PC-3 (cell line): ENCODE measurements around the gene IQCK. TPM values are rescaled to one million over a fixed set of nuclear protein-coding genes. Genes with fewer than 3 reads are reported as not detected.

Experiments
- ATAC-seq: fragments of 200-7000 bp; cut with Tn5 transposase; 2 replicates; pipeline ENCODE4 v1.9.1; 2020; ENCODE audit warnings: mild to moderate bottlenecking, moderate library complexity
- BruUV-seq: library from RNA; stranded (reverse); fragments of 400-500 nt; replicated peaks from 2 replicates; lab custom pipeline; 2021; lab: Mats Ljungman, UMichigan
- CTCF ChIA-PET: fragments of 300-600 bp; sonication (Branson Sonifier 250); formaldehyde crosslinking; loops from one replicate; lab custom pipeline; 2022; ENCODE audit warnings: antibody characterized with exemption; lab: Charles Lee
- POLR2A ChIA-PET: fragments of 300-600 bp; sonication (Branson Sonifier 250); formaldehyde crosslinking; loops from one replicate; lab custom pipeline; 2022; ENCODE audit warnings: antibody characterized with exemption; ENCODE audit not compliant: unreplicated experiment; lab: Charles Lee
- DNase-seq: peaks from one replicate; pipeline ENCODE4 v3.0.0-alpha.2; 2015
- H2AFZ ChIP-seq: fragments of 300-600 bp; sonication (generic); 2 replicates; pipeline ENCODE4 v1.6.0; 2016; ENCODE audit warnings: antibody characterized with exemption, low read length
- H3F3A ChIP-seq: fragments of 300-600 bp; sonication (generic); one replicate; pipeline ENCODE4 v1.6.0; 2017; ENCODE audit warnings: antibody characterized with exemption, low read length, control low read depth, mild to moderate bottlenecking; ENCODE audit not compliant: unreplicated experiment
- H3K27ac ChIP-seq: fragments of 300-600 bp; sonication (generic); 2 replicates; pipeline ENCODE4 v1.5.1; 2016; ENCODE audit warnings: mild to moderate bottlenecking, low read length
- H3K27me3 ChIP-seq: fragments of 300-600 bp; sonication (generic); 2 replicates; pipeline ENCODE4 v1.6.1; 2016; ENCODE audit warnings: low read length, mixed read lengths
- H3K36me3 ChIP-seq: fragments of 300-600 bp; sonication (generic); 2 replicates; pipeline ENCODE4 v1.6.1; 2016; ENCODE audit warnings: low read depth, mixed run types, low read length, mixed read lengths
- H3K4me1 ChIP-seq: fragments of 300-600 bp; sonication (generic); 2 replicates; pipeline ENCODE4 v1.5.1; 2016; ENCODE audit warnings: low read length; ENCODE audit not compliant: insufficient read depth
- H3K4me2 ChIP-seq: fragments of 300-600 bp; sonication (generic); 2 replicates; pipeline ENCODE4 v1.6.0; 2016; ENCODE audit warnings: low read length
- H3K4me3 ChIP-seq: fragments of 300-600 bp; sonication (generic); 2 replicates; pipeline ENCODE4 v1.5.1; 2016; ENCODE audit warnings: mild to moderate bottlenecking, low read length, mixed read lengths
- H3K79me2 ChIP-seq: fragments of 300-600 bp; sonication (generic); 2 replicates; pipeline ENCODE4 v1.6.1; 2017; ENCODE audit warnings: low read length, mixed read lengths
- H3K9ac ChIP-seq: fragments of 300-600 bp; sonication (generic); 2 replicates; pipeline ENCODE4 v1.6.0; 2016; ENCODE audit warnings: mild to moderate bottlenecking, low read length
- H3K9me2 ChIP-seq: fragments of 300-600 bp; sonication (generic); replicated peaks from 2 replicates; pipeline ENCODE4 v1.6.1; 2016; ENCODE audit warnings: mixed run types, low read length, mixed read lengths
- H3K9me3 ChIP-seq: fragments of 300-600 bp; sonication (generic); 2 replicates; pipeline ENCODE4 v1.6.1; 2016; ENCODE audit warnings: low read length, mixed read lengths
- H4K20me1 ChIP-seq: fragments of 300-600 bp; sonication (generic); 2 replicates; pipeline ENCODE4 v1.6.1; 2016; ENCODE audit warnings: low read length, mixed read lengths
- CTCF ChIP-seq: fragments of 300-600 bp; sonication (generic); conservative IDR thresholded peaks from 2 replicates; pipeline ENCODE4 v1.5.1; 2017; ENCODE audit warnings: antibody characterized with exemption, low read depth, mild to moderate bottlenecking, low read length
- EZH2 ChIP-seq: fragments of 300-600 bp; sonication (generic); IDR thresholded peaks from one replicate; pipeline ENCODE4 v1.6.1; 2017; ENCODE audit warnings: antibody characterized with exemption, mild to moderate bottlenecking, low read length; ENCODE audit not compliant: unreplicated experiment
- EZH2phosphoT487 ChIP-seq: fragments of 300-600 bp; sonication (generic); IDR thresholded peaks from 2 replicates; pipeline ENCODE4 v1.6.1; 2018; ENCODE audit warnings: mild to moderate bottlenecking, antibody characterized with exemption, low read length, borderline replicate concordance
- intact Hi-C: fragments of 100-400 bp; cut with micrococcal nuclease; formaldehyde crosslinking; loops from 2 replicates; pipeline ENCODE4 v1.9.0; 2023
- total RNA-seq: library from RNA; depleted of rRNA; stranded (reverse); fragments of >200 nt; gene quantifications from 2 replicates; pipeline ENCODE4 v1.2.3, GENCODE V29; 2014

The IQCK gene
- total RNA-seq, 1 experiment from 2014 or later = 8.9 TPM

DNA sequence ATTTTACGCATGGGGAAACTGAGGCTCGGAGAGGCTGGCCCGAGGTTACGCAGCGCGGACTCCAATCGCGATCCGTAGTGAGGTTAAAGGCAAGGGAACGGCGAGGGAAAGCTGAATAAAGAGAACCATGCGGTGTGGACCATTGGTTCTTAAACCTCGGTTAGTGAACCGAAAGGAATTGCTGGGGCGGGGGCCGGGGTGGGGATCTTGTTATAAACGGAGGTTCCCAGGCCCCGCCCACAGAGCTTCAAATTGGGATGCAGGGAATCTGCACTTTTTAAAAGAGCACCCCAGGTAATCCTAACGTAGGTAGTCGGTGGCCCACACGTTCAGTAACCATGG lies 524 bp downstream of the IQCK start:
- ChIA-PET POLR2A (no interaction called here), CTCF (no interaction called here)
- Histone ChIP-seq H3K9me3 (no peaks in the 10 kb centered on the region), H3K4me2 (peak overlapping the region; percentile 95), H3K4me1 (peaks cover 22% of the 10 kb centered on the region), H3K9me2 (no peaks in the 10 kb centered on the region), H3K36me3 (peaks cover 10% of the 10 kb centered on the region; the same call in 1 of the 2 replicates), H3K27me3 (no peaks in the 10 kb centered on the region), H2AFZ (peak overlapping the region; percentile 96), H3K79me2 (peaks cover 63% of the 10 kb centered on the region), H4K20me1 (peaks cover 11% of the 10 kb centered on the region), H3K4me3 (peak overlapping the region; percentile 97), H3K27ac (peak overlapping the region; percentile 73), H3K9ac (peak overlapping the region; percentile 97), H3F3A (no peaks in the 10 kb centered on the region)
- TF ChIP-seq EZH2phosphoT487 = no peak
- TF ChIP-seq EZH2 = no peak
- DNase-seq (no peak), ATAC-seq (peak; percentile 6)
- no TSS peak for BruUV-seq
- intact Hi-C loops = loop anchor here (2.0 to 5.0 kb wide), 2 partner anchors 34 to 111 kb away; no protein-coding TSS in a partner anchor

DNA sequence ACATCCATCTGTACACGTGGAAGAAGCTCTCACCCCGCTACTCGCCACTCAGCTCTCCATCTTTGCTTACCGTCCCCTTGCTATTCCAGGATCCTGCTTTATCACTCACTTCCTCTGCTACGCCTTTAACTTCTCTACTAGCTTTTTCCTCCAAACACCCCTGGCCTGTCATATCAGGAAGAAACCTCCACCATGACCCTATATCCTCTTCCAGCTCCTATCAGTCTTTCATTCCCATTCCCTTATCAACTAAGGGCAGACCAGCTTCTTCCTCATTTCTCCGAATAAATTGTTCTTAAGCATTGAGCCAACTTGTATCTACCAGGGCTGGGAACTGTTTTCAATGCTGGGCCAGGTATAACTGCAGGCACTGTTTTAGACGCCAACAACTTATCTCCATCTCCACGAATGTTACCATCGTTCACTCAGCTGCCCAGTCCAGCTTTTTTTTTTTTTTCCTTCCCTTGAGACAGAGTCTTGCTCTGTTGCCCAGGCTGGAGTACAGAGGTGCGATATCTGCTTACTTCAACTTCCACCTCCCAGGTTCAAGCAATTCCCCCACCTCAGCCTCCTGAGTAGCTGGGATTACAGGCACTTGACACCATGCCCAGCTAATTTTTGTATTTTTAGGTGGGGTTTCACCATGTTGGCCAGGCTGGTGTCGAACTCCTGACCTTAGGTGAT lies 4.3 kb downstream of the IQCK start:
- H2AFZ ChIP-seq = no peak overlapping the region
- BruUV-seq = no TSS peak
- no peak overlapping the region for H3K4me2 ChIP-seq
- H3K9ac ChIP-seq = no peak overlapping the region
- peaks cover 26% of the 10 kb centered on the region for H3K79me2 ChIP-seq
- H4K20me1 ChIP-seq = no peaks in the 10 kb centered on the region
- TF ChIP-seq EZH2phosphoT487 = no peak
- no peak for TF ChIP-seq EZH2
- no peak for TF ChIP-seq CTCF
- peaks cover 5% of the 10 kb centered on the region for H3K4me1 ChIP-seq
- ChIA-PET POLR2A (no interaction called here), CTCF (interaction anchor here (0.6 to 1.0 kb wide), 2 partner anchors 121 to 513 kb away, joined by 3 read pairs; no protein-coding TSS in a partner anchor)
- H3K27me3 ChIP-seq = no peaks in the 10 kb centered on the region
- no peaks in the 10 kb centered on the region for H3K9me2 ChIP-seq
- H3K9me3 ChIP-seq = no peaks in the 10 kb centered on the region
- no peak for DNase-seq
- H3F3A ChIP-seq = no peaks in the 10 kb centered on the region
- no peak overlapping the region for H3K4me3 ChIP-seq
- H3K27ac ChIP-seq = no peak overlapping the region
- intact Hi-C loops = no loop called here
- H3K36me3 ChIP-seq = no peaks in the 10 kb centered on the region
- ATAC-seq = no peak

GRCh38 chr16:19722981-19723380 lies 4.9 kb downstream of the IQCK start:
- POLR2A ChIA-PET = no interaction called here

More at GRCh38 chr16:19722981-19723380, 4.9 kb downstream of the IQCK start:
- H3K27me3 ChIP-seq = no peaks in the 10 kb centered on the region
- H3K9ac ChIP-seq = no peak overlapping the region
- H3K4me1 ChIP-seq = peaks cover 5% of the 10 kb centered on the region
- no peak for ATAC-seq
- H3K4me3 ChIP-seq = no peak overlapping the region
- H2AFZ ChIP-seq = no peak overlapping the region
- intact Hi-C loops = no loop called here
- no peak overlapping the region for H3K4me2 ChIP-seq
- no peak overlapping the region for H3K27ac ChIP-seq
- H3K9me2 ChIP-seq = no peaks in the 10 kb centered on the region
- H4K20me1 ChIP-seq = no peaks in the 10 kb centered on the region
- CTCF ChIA-PET = no interaction called here
- no peaks in the 10 kb centered on the region for H3K36me3 ChIP-seq
- H3F3A ChIP-seq = no peaks in the 10 kb centered on the region
- no peak for DNase-seq
- BruUV-seq = no TSS peak
- H3K9me3 ChIP-seq = no peaks in the 10 kb centered on the region
- TF ChIP-seq EZH2 = no peak
- TF ChIP-seq CTCF = no peak
- TF ChIP-seq EZH2phosphoT487 = no peak
- H3K79me2 ChIP-seq = peaks cover 20% of the 10 kb centered on the region
